ENCODE data around the gene C14orf180.
"Not testable (repeated sequence)": the region's sequence is repeated elsewhere in the genome, so short reads cannot be mapped to it uniquely, and the experiment has no call there.

C14orf180 gene

GRCh38 chr14:104574536-104574935 is 5.0 kb upstream of the C14orf180 start:
- Histone ChIP-seq H3K27ac (ENCODE audit: low read depth, low read length) (no peak overlapping the region), H3K36me3 (ENCODE audit: control insufficient read depth, insufficient read depth, low read length) (no peaks in the 10 kb centered on the region), H3K27me3 (ENCODE audit: control insufficient read depth, insufficient read depth, low read length) (no peaks in the 10 kb centered on the region), H3K9me3 (ENCODE audit: control insufficient read depth, insufficient read depth, low read length) (no peaks in the 10 kb centered on the region), H3K4me1 (ENCODE audit: control insufficient read depth, insufficient read depth, low read length) (no peaks in the 10 kb centered on the region), H3K9ac (ENCODE audit: low read depth, low read length) (no peak overlapping the region), H3K4me3 (ENCODE audit: low read depth, low read length) (no peak overlapping the region)

GRCh38 chr14:104574978-104575583 is 4.5 kb upstream of the C14orf180 start:
- Histone ChIP-seq H3K4me3 (ENCODE audit: low read depth, low read length) (no peak overlapping the region), H3K36me3 (ENCODE audit: control insufficient read depth, insufficient read depth, low read length) (no peaks in the 10 kb centered on the region), H3K9ac (ENCODE audit: low read depth, low read length) (no peak overlapping the region), H3K27me3 (ENCODE audit: control insufficient read depth, insufficient read depth, low read length) (no peaks in the 10 kb centered on the region), H3K27ac (ENCODE audit: low read depth, low read length) (no peak overlapping the region), H3K4me1 (ENCODE audit: control insufficient read depth, insufficient read depth, low read length) (no peaks in the 10 kb centered on the region), H3K9me3 (ENCODE audit: control insufficient read depth, insufficient read depth, low read length) (no peaks in the 10 kb centered on the region)

GRCh38 chr14:104576232-104576969 is 3.2 kb upstream of the C14orf180 start:
- Histone ChIP-seq H3K27ac (ENCODE audit: low read depth, low read length) (no peak overlapping the region), H3K9ac (ENCODE audit: low read depth, low read length) (no peak overlapping the region), H3K4me3 (ENCODE audit: low read depth, low read length) (no peak overlapping the region), H3K9me3 (ENCODE audit: control insufficient read depth, insufficient read depth, low read length) (no peaks in the 10 kb centered on the region), H3K4me1 (ENCODE audit: control insufficient read depth, insufficient read depth, low read length) (no peaks in the 10 kb centered on the region), H3K36me3 (ENCODE audit: control insufficient read depth, insufficient read depth, low read length) (no peaks in the 10 kb centered on the region), H3K27me3 (ENCODE audit: control insufficient read depth, insufficient read depth, low read length) (no peaks in the 10 kb centered on the region)

GRCh38 chr14:104576970-104577332 is 2.6 kb upstream of the C14orf180 start:
- Histone ChIP-seq H3K27me3 (ENCODE audit: control insufficient read depth, insufficient read depth, low read length) (no peaks in the 10 kb centered on the region), H3K9ac (ENCODE audit: low read depth, low read length) (no peak overlapping the region), H3K4me1 (ENCODE audit: control insufficient read depth, insufficient read depth, low read length) (no peaks in the 10 kb centered on the region), H3K27ac (ENCODE audit: low read depth, low read length) (no peak overlapping the region), H3K36me3 (ENCODE audit: control insufficient read depth, insufficient read depth, low read length) (no peaks in the 10 kb centered on the region), H3K9me3 (ENCODE audit: control insufficient read depth, insufficient read depth, low read length) (no peaks in the 10 kb centered on the region), H3K4me3 (ENCODE audit: low read depth, low read length) (no peak overlapping the region)

- Histone ChIP-seq H3K9ac (ENCODE audit: low read depth, low read length) (no peak overlapping the region), H3K4me1 (ENCODE audit: control insufficient read depth, insufficient read depth, low read length) (no peaks in the 10 kb centered on the region), H3K27me3 (ENCODE audit: control insufficient read depth, insufficient read depth, low read length) (no peaks in the 10 kb centered on the region)
Observed at GRCh38 chr14:104577426-104577825, 2.1 kb upstream of the C14orf180 start.

GRCh38 chr14:104577847-104578301 is 1.7 kb upstream of the C14orf180 start:
- Histone ChIP-seq H3K9me3 (ENCODE audit: control insufficient read depth, insufficient read depth, low read length) (no peaks in the 10 kb centered on the region), H3K4me3 (ENCODE audit: low read depth, low read length) (no peak overlapping the region), H3K36me3 (ENCODE audit: control insufficient read depth, insufficient read depth, low read length) (no peaks in the 10 kb centered on the region), H3K27me3 (ENCODE audit: control insufficient read depth, insufficient read depth, low read length) (no peaks in the 10 kb centered on the region), H3K9ac (ENCODE audit: low read depth, low read length) (no peak overlapping the region), H3K4me1 (ENCODE audit: control insufficient read depth, insufficient read depth, low read length) (no peaks in the 10 kb centered on the region), H3K27ac (ENCODE audit: low read depth, low read length) (no peak overlapping the region)

More at GRCh38 chr14:104577426-104577825, 2.1 kb upstream of the C14orf180 start:
- Histone ChIP-seq H3K27ac (ENCODE audit: low read depth, low read length) (no peak overlapping the region), H3K4me3 (ENCODE audit: low read depth, low read length) (no peak overlapping the region), H3K9me3 (ENCODE audit: control insufficient read depth, insufficient read depth, low read length) (no peaks in the 10 kb centered on the region), H3K36me3 (ENCODE audit: control insufficient read depth, insufficient read depth, low read length) (no peaks in the 10 kb centered on the region)

GRCh38 chr14:104578321-104578720 is 1.2 kb upstream of the C14orf180 start:
- no peak overlapping the region for H3K4me3 ChIP-seq (ENCODE audit: low read depth, low read length)
- no peaks in the 10 kb centered on the region for H3K36me3 ChIP-seq (ENCODE audit: control insufficient read depth, insufficient read depth, low read length)
- H3K27ac ChIP-seq (ENCODE audit: low read depth, low read length): no peak overlapping the region
- H3K4me1 ChIP-seq (ENCODE audit: control insufficient read depth, insufficient read depth, low read length): no peaks in the 10 kb centered on the region
- H3K9me3 ChIP-seq (ENCODE audit: control insufficient read depth, insufficient read depth, low read length): no peaks in the 10 kb centered on the region
- H3K27me3 ChIP-seq (ENCODE audit: control insufficient read depth, insufficient read depth, low read length): no peaks in the 10 kb centered on the region
- H3K9ac ChIP-seq (ENCODE audit: low read depth, low read length): no peak overlapping the region

- not testable (repeated sequence) for H3K27me3 ChIP-seq (ENCODE audit: control insufficient read depth, insufficient read depth, low read length); H3K9me3 ChIP-seq (ENCODE audit: control insufficient read depth, insufficient read depth, low read length); H3K9ac ChIP-seq (ENCODE audit: low read depth, low read length); H3K4me3 ChIP-seq (ENCODE audit: low read depth, low read length); H3K4me1 ChIP-seq (ENCODE audit: control insufficient read depth, insufficient read depth, low read length); H3K36me3 ChIP-seq (ENCODE audit: control insufficient read depth, insufficient read depth, low read length); H3K27ac ChIP-seq (ENCODE audit: low read depth, low read length)
Observed at GRCh38 chr14:104579939-104580338, 375 bp downstream of the C14orf180 start.

GRCh38 chr14:104580961-104581360 is 1.4 kb downstream of the C14orf180 start:
- no peaks in the 10 kb centered on the region for H3K36me3 ChIP-seq (ENCODE audit: control insufficient read depth, insufficient read depth, low read length)
- no peak overlapping the region for H3K9ac ChIP-seq (ENCODE audit: low read depth, low read length)
- no peaks in the 10 kb centered on the region for H3K27me3 ChIP-seq (ENCODE audit: control insufficient read depth, insufficient read depth, low read length)
- no peaks in the 10 kb centered on the region for H3K4me1 ChIP-seq (ENCODE audit: control insufficient read depth, insufficient read depth, low read length)
- H3K9me3 ChIP-seq (ENCODE audit: control insufficient read depth, insufficient read depth, low read length): no peaks in the 10 kb centered on the region
- no peak overlapping the region for H3K4me3 ChIP-seq (ENCODE audit: low read depth, low read length)
- no peak overlapping the region for H3K27ac ChIP-seq (ENCODE audit: low read depth, low read length)

GRCh38 chr14:104581521-104581920 is 2.0 kb downstream of the C14orf180 start:
- H3K27ac ChIP-seq (ENCODE audit: low read depth, low read length): no peak overlapping the region
- no peaks in the 10 kb centered on the region for H3K4me1 ChIP-seq (ENCODE audit: control insufficient read depth, insufficient read depth, low read length)
- H3K9ac ChIP-seq (ENCODE audit: low read depth, low read length): no peak overlapping the region
- H3K9me3 ChIP-seq (ENCODE audit: control insufficient read depth, insufficient read depth, low read length): no peaks in the 10 kb centered on the region
- no peaks in the 10 kb centered on the region for H3K36me3 ChIP-seq (ENCODE audit: control insufficient read depth, insufficient read depth, low read length)
- H3K4me3 ChIP-seq (ENCODE audit: low read depth, low read length): no peak overlapping the region
- no peaks in the 10 kb centered on the region for H3K27me3 ChIP-seq (ENCODE audit: control insufficient read depth, insufficient read depth, low read length)

- Histone ChIP-seq H3K27ac (ENCODE audit: low read depth, low read length) (no peak overlapping the region), H3K4me1 (ENCODE audit: control insufficient read depth, insufficient read depth, low read length) (no peaks in the 10 kb centered on the region), H3K9me3 (ENCODE audit: control insufficient read depth, insufficient read depth, low read length) (no peaks in the 10 kb centered on the region), H3K36me3 (ENCODE audit: control insufficient read depth, insufficient read depth, low read length) (no peaks in the 10 kb centered on the region), H3K4me3 (ENCODE audit: low read depth, low read length) (no peak overlapping the region), H3K27me3 (ENCODE audit: control insufficient read depth, insufficient read depth, low read length) (no peaks in the 10 kb centered on the region), H3K9ac (ENCODE audit: low read depth, low read length) (no peak overlapping the region)
Observed at GRCh38 chr14:104582005-104582404, 2.4 kb downstream of the C14orf180 start.

Data from HUES48 (cell line).